Liver (tissue), 9 donors: ENCODE results near the gene SERPINE1. TPM values are rescaled to one million over a fixed set of nuclear protein-coding genes. Genes with fewer than 3 reads are reported as not detected.

Experiments used
- DNase-seq: peaks from one replicate; pipeline ENCODE4 v3.0.0-alpha.2; 2017; ENCODE audit warnings: low spot score
- H3K27ac ChIP-seq, 2 donors: one replicate each; pipeline ENCODE4 v1.7.0; 2013; ENCODE audit warnings: inconsistent platforms in 2 of 2, low read length in 2 of 2, control low read depth in 1 of 2, low read depth in 1 of 2, mild to moderate bottlenecking in 1 of 2
- H3K27me3 ChIP-seq, 4 donors: one replicate each; pipeline versions ENCODE4 v1.6.1 to v1.7.0; 2013; ENCODE audit warnings: low read length in 3 of 4, inconsistent platforms in 1 of 4, mild to moderate bottlenecking in 1 of 4, moderate library complexity in 1 of 4; ENCODE audit not compliant: control insufficient read depth in 4 of 4, insufficient read depth in 4 of 4
- H3K36me3 ChIP-seq, 4 donors: one replicate each; pipeline versions ENCODE4 v1.6.1 to v1.7.0; 2013; ENCODE audit warnings: low read length in 3 of 4, mild to moderate bottlenecking in 3 of 4, low read depth in 1 of 4, moderate library complexity in 1 of 4; ENCODE audit not compliant: control insufficient read depth in 4 of 4, insufficient read depth in 3 of 4
- H3K4me1 ChIP-seq, 4 donors: one replicate each; pipeline versions ENCODE4 v1.6.1 to v1.7.0; 2013; ENCODE audit warnings: low read length in 3 of 4, mild to moderate bottlenecking in 3 of 4, moderate library complexity in 1 of 4; ENCODE audit not compliant: control insufficient read depth in 4 of 4, insufficient read depth in 4 of 4
- H3K4me3 ChIP-seq, 3 donors: one replicate each; pipeline versions ENCODE4 v1.6.1 to v1.7.0; 2013; ENCODE audit warnings: low read length in 3 of 3, control low read depth in 1 of 3, low read depth in 1 of 3, mild to moderate bottlenecking in 1 of 3
- H3K9ac ChIP-seq, 2 donors: one replicate each; pipeline ENCODE4 v1.7.0; 2013; ENCODE audit warnings: low read length in 2 of 2, mild to moderate bottlenecking in 2 of 2, moderate library complexity in 2 of 2, control low read depth in 1 of 2, low read depth in 1 of 2
- H3K9me3 ChIP-seq, 4 donors: one replicate each; pipeline versions ENCODE4 v1.6.1 to v1.7.0; 2013; ENCODE audit warnings: low read length in 3 of 4; ENCODE audit not compliant: control insufficient read depth in 4 of 4
- EGR1 ChIP-seq, 2 donors: IDR thresholded peaks; 2 replicates each; pipeline ENCODE4 v1.6.1; 2016 to 2018; ENCODE audit warnings: antibody characterized with exemption in 2 of 2, low read depth in 2 of 2
- FOXA1 ChIP-seq: IDR thresholded peaks from 2 replicates; pipeline ENCODE4 v1.6.1; 2016; ENCODE audit warnings: antibody characterized with exemption
- FOXA2 ChIP-seq: IDR thresholded peaks from 2 replicates; pipeline ENCODE4 v1.6.1; 2016; ENCODE audit warnings: antibody characterized with exemption
- GABPA ChIP-seq, 2 donors: IDR thresholded peaks in 1 of 2; conservative IDR thresholded peaks in 1 of 2; 2 replicates each; pipeline ENCODE4 v1.6.1; 2016; ENCODE audit warnings: antibody characterized with exemption in 2 of 2, mild to moderate bottlenecking in 1 of 2, moderate library complexity in 1 of 2
- HNF4A ChIP-seq, 2 donors: conservative IDR thresholded peaks; 2 replicates each; pipeline ENCODE4 v1.6.1; 2016; ENCODE audit warnings: antibody characterized with exemption in 2 of 2, mild to moderate bottlenecking in 2 of 2
- HNF4G ChIP-seq: IDR thresholded peaks from 2 replicates; pipeline ENCODE4 v1.6.1; 2016; ENCODE audit warnings: antibody characterized with exemption
- JUND ChIP-seq, 2 donors: IDR thresholded peaks; 2 replicates each; pipeline ENCODE4 v1.6.1; 2016; ENCODE audit warnings: antibody characterized with exemption in 2 of 2
- MAX ChIP-seq: IDR thresholded peaks from 2 replicates; pipeline ENCODE4 v1.6.1; 2016; ENCODE audit warnings: antibody characterized with exemption
- NR2F2 ChIP-seq: IDR thresholded peaks from 2 replicates; pipeline ENCODE4 v1.6.1; 2016; ENCODE audit warnings: antibody characterized with exemption
- RAD21 ChIP-seq, 2 donors: IDR thresholded peaks; 2 replicates each; pipeline ENCODE4 v1.6.1; 2016; ENCODE audit warnings: antibody characterized with exemption in 2 of 2, mild to moderate bottlenecking in 2 of 2
- REST ChIP-seq: IDR thresholded peaks from 2 replicates; pipeline ENCODE4 v1.6.1; 2016; ENCODE audit warnings: antibody characterized with exemption, mild to moderate bottlenecking
- RXRA ChIP-seq, 2 donors: IDR thresholded peaks; 2 replicates each; pipeline ENCODE4 v1.6.1; 2017 to 2018; ENCODE audit warnings: antibody characterized with exemption in 2 of 2, mild to moderate bottlenecking in 1 of 2
- SP1 ChIP-seq: IDR thresholded peaks from 2 replicates; pipeline ENCODE4 v1.6.1; 2018; ENCODE audit warnings: antibody characterized with exemption, mild to moderate bottlenecking
- TAF1 ChIP-seq: conservative IDR thresholded peaks from 2 replicates; pipeline ENCODE4 v1.6.1; 2016; ENCODE audit warnings: antibody characterized with exemption, mild to moderate bottlenecking
- YY1 ChIP-seq: IDR thresholded peaks from 2 replicates; pipeline ENCODE4 v1.6.1; 2016; ENCODE audit warnings: antibody characterized with exemption, mild to moderate bottlenecking
- ZBTB33 ChIP-seq: IDR thresholded peaks from 2 replicates; pipeline ENCODE4 v1.6.1; 2016; ENCODE audit warnings: antibody characterized with exemption
- WGBS: extraction: QIAGEN DNeasy Blood & Tissue Kit; methylation state at CpG from one replicate; pipeline ENCODE4 v1.1.7; 2013; 5-methylcytosine and 5-hydroxymethylcytosine counted together
- polyA plus RNA-seq, 2 donors: library from polyadenylated mRNA; stranded (reverse) in 1 of 2; unstranded in 1 of 2; fragments of 200-250 nt in 1 of 2; fragments of >200 nt in 1 of 2; fragmentation: Nextera tagmentation in 1 of 2; extraction: Ambion mirVana in 1 of 2; gene quantifications; one replicate each; pipeline versions ENCODE4 v1.2.1 to v1.2.3, GENCODE V29; 2013 to 2015
- total RNA-seq, 2 donors: library from RNA; depleted of rRNA; stranded (reverse); fragments of >200 nt; gene quantifications; one replicate each; pipeline ENCODE4 v1.2.3, GENCODE V29; 2014
- TF ChIP-seq, protein P1 (sequence below): IDR thresholded peaks from 2 replicates; pipeline ENCODE4 v1.6.1; 2016; ENCODE audit warnings: antibody characterized with exemption
- TF ChIP-seq, protein P2 (sequence below): fragments of 150-350 bp; IDR thresholded peaks from 2 replicates; pipeline ENCODE4 v1.5.1; 2017; ENCODE audit warnings: improper control_type of control experiment, low read depth, low read length; ENCODE audit not compliant: missing input control
- donor health status: healthy.
- donor health status: healthy.
- donor health status: healthy.
- donor health status: healthy.
- donor health status: healthy.

The SERPINE1 gene
- total and polyA plus RNA-seq, 4 donors = 0.93 to 18.6 (median 8.0) TPM

DNA sequence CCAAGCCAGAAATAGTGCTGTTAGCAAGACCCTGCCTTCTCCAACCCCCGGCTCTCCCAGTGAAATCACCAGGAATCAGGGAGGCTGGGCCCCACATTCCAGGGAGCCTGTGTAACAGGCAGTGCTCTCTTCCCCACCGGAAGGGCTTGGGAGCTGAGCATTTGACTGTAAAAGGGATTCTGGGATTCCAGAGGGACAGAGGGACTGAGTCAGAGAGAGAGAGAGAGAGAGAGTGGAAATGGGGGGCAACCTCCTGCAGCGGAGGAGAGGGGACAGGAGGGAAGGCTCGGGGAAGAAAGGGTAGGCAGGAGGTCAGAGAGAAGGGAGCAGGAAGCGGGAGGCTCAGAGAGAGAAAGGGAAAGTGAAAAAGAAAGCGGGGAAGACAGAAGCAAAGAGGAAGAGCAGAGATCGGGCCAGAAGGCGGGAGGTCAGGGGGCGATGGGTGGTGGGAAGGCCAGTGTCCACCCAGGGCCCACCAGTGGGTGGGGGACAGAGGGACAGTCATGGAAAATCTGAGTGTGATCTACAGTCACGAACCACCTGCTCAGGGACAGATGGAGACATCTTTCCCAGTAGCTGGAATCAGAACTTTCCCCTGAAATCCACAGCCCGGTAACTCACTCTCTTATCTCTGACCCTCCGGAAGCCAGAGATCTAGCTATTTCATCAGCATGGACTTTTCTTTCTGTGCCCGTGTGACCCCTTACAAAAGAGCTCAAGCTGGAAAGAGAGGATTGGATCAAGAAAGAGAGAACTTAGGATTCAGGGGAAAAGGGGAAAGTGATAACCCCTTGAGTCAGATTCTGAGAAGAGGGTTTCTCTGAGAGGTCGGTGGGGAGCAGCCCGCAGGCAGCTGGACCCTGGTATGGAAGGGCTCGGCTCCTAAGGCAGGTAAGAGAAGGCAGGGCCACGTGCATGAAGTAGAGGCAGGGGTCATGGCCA, 4.6 kb upstream of the SERPINE1 start:
- 9% methylated on average over 17 of the region's 17 CpGs for WGBS
- Histone ChIP-seq H3K4me3 (peak overlapping the region; percentile 38 to 46 (median 45)), H3K36me3 (no peaks in the 10 kb centered on the region), H3K27me3 (no peaks in the 10 kb centered on the region), H3K27ac (peak overlapping the region; percentile 83 to 96), H3K9ac (peak overlapping the region; percentile 54 to 84), H3K9me3 (no peaks in the 10 kb centered on the region), H3K4me1 (peaks cover 14 to 40% (median 29%) of the 10 kb centered on the region in 4 donors)
- TF ChIP-seq ZBTB33 = peak; percentile 54
- peak; percentile 65 for TF ChIP-seq NR2F2
- TF ChIP-seq YY1 = peak; percentile 60
- TF ChIP-seq RXRA (IDR thresholded peaks at IDR 0.05) = peak; percentile 91 to 93
- peak; percentile 77 for TF ChIP-seq SP1
- TF ChIP-seq, protein P1, sequence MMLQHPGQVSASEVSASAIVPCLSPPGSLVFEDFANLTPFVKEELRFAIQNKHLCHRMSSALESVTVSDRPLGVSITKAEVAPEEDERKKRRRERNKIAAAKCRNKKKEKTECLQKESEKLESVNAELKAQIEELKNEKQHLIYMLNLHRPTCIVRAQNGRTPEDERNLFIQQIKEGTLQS = peak; percentile 95
- no peak for TF ChIP-seq FOXA1
- no peak for TF ChIP-seq TAF1
- peak in 1 of 2 donors; percentile 19 for TF ChIP-seq RAD21 (IDR thresholded peaks at IDR 0.05)
- TF ChIP-seq JUND (IDR thresholded peaks at IDR 0.05) = peak; percentile 26 to 78
- TF ChIP-seq HNF4G = peak; percentile 34
- TF ChIP-seq HNF4A (conservative IDR thresholded peaks at IDR 0.05) = peak; percentile 87 to 89
- no peak for TF ChIP-seq FOXA2
- TF ChIP-seq MAX = peak; percentile 75
- peak; percentile 46 to 54 for TF ChIP-seq GABPA (IDR thresholded peaks at IDR 0.05 in 1 of 2, conservative IDR thresholded peaks at IDR 0.05 in 1 of 2)
- no peak for TF ChIP-seq REST
- TF ChIP-seq, protein P2, sequence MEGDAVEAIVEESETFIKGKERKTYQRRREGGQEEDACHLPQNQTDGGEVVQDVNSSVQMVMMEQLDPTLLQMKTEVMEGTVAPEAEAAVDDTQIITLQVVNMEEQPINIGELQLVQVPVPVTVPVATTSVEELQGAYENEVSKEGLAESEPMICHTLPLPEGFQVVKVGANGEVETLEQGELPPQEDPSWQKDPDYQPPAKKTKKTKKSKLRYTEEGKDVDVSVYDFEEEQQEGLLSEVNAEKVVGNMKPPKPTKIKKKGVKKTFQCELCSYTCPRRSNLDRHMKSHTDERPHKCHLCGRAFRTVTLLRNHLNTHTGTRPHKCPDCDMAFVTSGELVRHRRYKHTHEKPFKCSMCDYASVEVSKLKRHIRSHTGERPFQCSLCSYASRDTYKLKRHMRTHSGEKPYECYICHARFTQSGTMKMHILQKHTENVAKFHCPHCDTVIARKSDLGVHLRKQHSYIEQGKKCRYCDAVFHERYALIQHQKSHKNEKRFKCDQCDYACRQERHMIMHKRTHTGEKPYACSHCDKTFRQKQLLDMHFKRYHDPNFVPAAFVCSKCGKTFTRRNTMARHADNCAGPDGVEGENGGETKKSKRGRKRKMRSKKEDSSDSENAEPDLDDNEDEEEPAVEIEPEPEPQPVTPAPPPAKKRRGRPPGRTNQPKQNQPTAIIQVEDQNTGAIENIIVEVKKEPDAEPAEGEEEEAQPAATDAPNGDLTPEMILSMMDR = no peak
- peak; percentile 27 to 68 for TF ChIP-seq EGR1 (IDR thresholded peaks at IDR 0.05; ENCODE audit: low read depth in 2 of 2)
- no peak for DNase-seq
